Natural killer cell (primary cell): ENCODE data around the gene SOS1. TPM values are rescaled to one million over a fixed set of nuclear protein-coding genes. Genes with fewer than 3 reads are reported as not detected.

Experiments used
- ATAC-seq, 3 donors: fragments of 150-1000 bp in 2 of 3; fragments of 200-7000 bp in 1 of 3; cut with Tn5 transposase; 1 replicate in 1 of 3; 2 replicates in 2 of 3; pipeline ENCODE4 v1.10.0; 2021; ENCODE audit warnings: mild to moderate bottlenecking in 2 of 3, moderate library complexity in 2 of 3
- DNase-seq, 2 donors: peaks; one replicate each; pipeline versions ENCODE4 v3.0.0 to v3.0.0-alpha.2; 2013 to 2021; ENCODE audit warnings: mixed read lengths in 1 of 2
- H3K27ac ChIP-seq: one replicate; pipeline ENCODE4 v1.5.1; 2013; ENCODE audit warnings: mild to moderate bottlenecking, low read length
- H3K27me3 ChIP-seq: one replicate; pipeline ENCODE4 v1.6.1; 2013; ENCODE audit warnings: low read length; ENCODE audit not compliant: control insufficient read depth, insufficient read depth
- H3K36me3 ChIP-seq: one replicate; pipeline ENCODE4 v1.6.1; 2013; ENCODE audit warnings: low read length; ENCODE audit not compliant: control insufficient read depth, insufficient read depth
- H3K4me1 ChIP-seq: one replicate; pipeline ENCODE4 v1.6.1; 2013; ENCODE audit warnings: low read length; ENCODE audit not compliant: control insufficient read depth, insufficient read depth
- H3K4me3 ChIP-seq: one replicate; pipeline ENCODE4 v1.5.1; 2013; ENCODE audit warnings: low read length
- H3K9me3 ChIP-seq: one replicate; pipeline ENCODE4 v1.6.1; 2013; ENCODE audit warnings: low read length; ENCODE audit not compliant: control insufficient read depth, insufficient read depth
- H3K27ac Mint-ChIP-seq, 2 donors: one replicate each; pipeline ENCODE4 v1.8.0; 2022; ENCODE audit warnings: mild to moderate bottlenecking in 2 of 2, mixed read lengths in 2 of 2, moderate library complexity in 1 of 2
- H3K27me3 Mint-ChIP-seq, 2 donors: one replicate each; pipeline ENCODE4 v1.8.0; 2022; ENCODE audit warnings: low read depth in 2 of 2, mixed read lengths in 2 of 2
- H3K36me3 Mint-ChIP-seq: one replicate; pipeline ENCODE4 v1.8.0; 2022; ENCODE audit warnings: mixed read lengths
- H3K4me1 Mint-ChIP-seq, 2 donors: one replicate each; pipeline ENCODE4 v1.8.0; 2022; ENCODE audit warnings: mixed read lengths in 2 of 2
- H3K4me3 Mint-ChIP-seq: one replicate; pipeline ENCODE4 v1.8.0; 2022; ENCODE audit warnings: mild to moderate bottlenecking, moderate library complexity, mixed read lengths
- H3K9me3 Mint-ChIP-seq, 2 donors: one replicate each; pipeline ENCODE4 v1.8.0; 2022; ENCODE audit warnings: mixed read lengths in 2 of 2
- WGBS: methylation state at CpG from one replicate; pipeline ENCODE4 v1.1.7; 2013; ENCODE audit warnings: missing lambda C conversion rate; ENCODE audit not compliant: insufficient coverage; 5-methylcytosine and 5-hydroxymethylcytosine counted together
- intact Hi-C: fragments of 100-400 bp; cut with micrococcal nuclease; formaldehyde crosslinking; loops from one replicate; pipeline ENCODE4 v1.14.2; 2022
- total RNA-seq, 4 donors: library from RNA; stranded (reverse); fragments of 120-200 nt in 1 of 4; gene quantifications; one replicate each; pipeline versions ENCODE4 v1.2.3 to v1.2.4, GENCODE V29; 2013 to 2022
- TF ChIP-seq, protein P1 (sequence below): fragments of 200-600 bp; IDR thresholded peaks from one replicate; pipeline ENCODE4 v1.8.0; 2022; ENCODE audit warnings: antibody characterized with exemption

The SOS1 gene
- total RNA-seq, 3 donors from 2014 or later (not counting 1 experiment from before 2014, with no cell fraction given) = 32.6 to 73.9 (median 52.7) TPM

- Mint-ChIP-seq H3K4me3 (no peak overlapping the region), H3K27ac (no peak overlapping the region), H3K27me3 (no peaks in the 10 kb centered on the region), H3K36me3 (peaks cover 8% of the 10 kb centered on the region), H3K9me3 (no peaks in the 10 kb centered on the region), H3K4me1 (no peaks in the 10 kb centered on the region)
- TF ChIP-seq, protein P1, sequence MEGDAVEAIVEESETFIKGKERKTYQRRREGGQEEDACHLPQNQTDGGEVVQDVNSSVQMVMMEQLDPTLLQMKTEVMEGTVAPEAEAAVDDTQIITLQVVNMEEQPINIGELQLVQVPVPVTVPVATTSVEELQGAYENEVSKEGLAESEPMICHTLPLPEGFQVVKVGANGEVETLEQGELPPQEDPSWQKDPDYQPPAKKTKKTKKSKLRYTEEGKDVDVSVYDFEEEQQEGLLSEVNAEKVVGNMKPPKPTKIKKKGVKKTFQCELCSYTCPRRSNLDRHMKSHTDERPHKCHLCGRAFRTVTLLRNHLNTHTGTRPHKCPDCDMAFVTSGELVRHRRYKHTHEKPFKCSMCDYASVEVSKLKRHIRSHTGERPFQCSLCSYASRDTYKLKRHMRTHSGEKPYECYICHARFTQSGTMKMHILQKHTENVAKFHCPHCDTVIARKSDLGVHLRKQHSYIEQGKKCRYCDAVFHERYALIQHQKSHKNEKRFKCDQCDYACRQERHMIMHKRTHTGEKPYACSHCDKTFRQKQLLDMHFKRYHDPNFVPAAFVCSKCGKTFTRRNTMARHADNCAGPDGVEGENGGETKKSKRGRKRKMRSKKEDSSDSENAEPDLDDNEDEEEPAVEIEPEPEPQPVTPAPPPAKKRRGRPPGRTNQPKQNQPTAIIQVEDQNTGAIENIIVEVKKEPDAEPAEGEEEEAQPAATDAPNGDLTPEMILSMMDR = no peak
- DNase-seq = no peak
- intact Hi-C loops = no loop called here
- Histone ChIP-seq H3K4me1 (no peaks in the 10 kb centered on the region), H3K27me3 (no peaks in the 10 kb centered on the region), H3K36me3 (peaks cover 25% of the 10 kb centered on the region), H3K4me3 (no peak overlapping the region), H3K9me3 (no peaks in the 10 kb centered on the region), H3K27ac (no peak overlapping the region)
- 63% methylated on average over 1 of the region's 4 CpGs for WGBS
- no peak for ATAC-seq
These were observed 96.0 kb downstream of the SOS1 start for GRCh38 chr2:39024833-39025232.

- no peak for ATAC-seq
- H3K27ac Mint-ChIP-seq = peak overlapping the region in 1 of 2 donors; percentile 63
- H3K27me3 Mint-ChIP-seq = no peaks in the 10 kb centered on the region
- H3K36me3 Mint-ChIP-seq = peaks cover 8% of the 10 kb centered on the region
- H3K4me3 Mint-ChIP-seq = no peak overlapping the region
- no peaks in the 10 kb centered on the region for H3K4me1 Mint-ChIP-seq
- no peaks in the 10 kb centered on the region for H3K9me3 Mint-ChIP-seq
- WGBS = 90% methylated on average over 2 of the region's 3 CpGs
- Histone ChIP-seq H3K9me3 (no peaks in the 10 kb centered on the region), H3K4me3 (no peak overlapping the region), H3K4me1 (no peaks in the 10 kb centered on the region), H3K27me3 (no peaks in the 10 kb centered on the region), H3K27ac (no peak overlapping the region), H3K36me3 (peaks cover 28% of the 10 kb centered on the region)
- TF ChIP-seq, protein P1 = no peak
- intact Hi-C loops = no loop called here
- DNase-seq = no peak
These were observed 97.2 kb downstream of the SOS1 start for GRCh38 chr2:39023649-39024048.

DNA sequence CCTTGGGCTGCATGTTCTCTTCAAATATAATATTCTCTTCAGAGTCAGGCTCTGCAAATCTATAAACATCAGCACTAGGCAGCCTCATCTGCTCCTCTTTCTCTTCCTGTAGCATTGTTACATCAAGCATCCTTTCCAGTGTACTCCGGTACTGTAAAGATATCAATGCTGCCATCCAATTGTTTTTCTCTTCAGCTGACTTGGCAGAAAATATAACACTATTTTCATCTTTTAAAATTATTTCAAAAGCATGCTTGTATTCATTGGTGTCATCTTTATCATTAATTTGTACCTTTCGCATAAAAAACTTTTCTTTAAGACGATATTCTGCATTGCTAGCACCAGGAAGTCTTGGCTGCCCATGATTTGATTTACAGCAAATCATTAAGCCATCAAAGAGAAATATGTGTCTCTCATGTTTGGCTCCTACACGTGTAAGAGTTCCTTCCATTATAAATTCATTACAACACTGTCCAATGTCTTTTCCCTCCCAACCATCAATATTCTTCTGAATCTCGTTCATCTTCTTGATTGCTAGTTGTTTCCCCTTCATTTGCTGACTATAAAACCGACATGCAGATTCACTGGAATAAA lies 98.1 kb downstream of the SOS1 start:
- no peaks in the 10 kb centered on the region for H3K9me3 Mint-ChIP-seq
- TF ChIP-seq, protein P1 = no peak
- peaks cover 8% of the 10 kb centered on the region for H3K36me3 Mint-ChIP-seq
- H3K27me3 ChIP-seq = no peaks in the 10 kb centered on the region
- DNase-seq = no peak
- H3K9me3 ChIP-seq = no peaks in the 10 kb centered on the region
- no peak overlapping the region for H3K27ac ChIP-seq
- no peaks in the 10 kb centered on the region for H3K27me3 Mint-ChIP-seq
- H3K4me3 Mint-ChIP-seq = no peak overlapping the region
- WGBS = 91% methylated on average over 5 of the region's 6 CpGs
- ATAC-seq = no peak
- H3K4me1 ChIP-seq = no peaks in the 10 kb centered on the region
- no peaks in the 10 kb centered on the region for H3K4me1 Mint-ChIP-seq
- H3K27ac Mint-ChIP-seq = peak overlapping the region; percentile 59 to 61
- intact Hi-C loops = no loop called here
- H3K4me3 ChIP-seq = no peak overlapping the region
- peaks cover 24% of the 10 kb centered on the region for H3K36me3 ChIP-seq

DNA sequence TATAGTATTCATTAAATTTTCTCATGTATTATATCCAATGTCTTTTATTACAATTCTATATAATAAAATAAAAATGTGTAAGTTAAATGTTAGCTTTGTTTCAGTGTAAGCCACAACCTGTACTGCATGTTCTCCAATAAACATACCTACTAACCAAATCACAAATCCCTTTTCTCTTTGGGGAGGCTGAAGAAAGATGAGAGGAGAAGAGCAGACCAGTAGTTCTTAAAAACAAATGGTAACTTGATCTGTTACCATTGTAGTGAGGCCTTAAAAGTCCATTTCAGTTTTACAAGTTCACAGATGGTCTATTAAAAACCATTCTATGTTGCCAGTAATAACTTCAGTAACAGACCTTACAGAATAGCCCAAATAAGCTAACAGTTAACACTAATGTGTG lies 100.5 kb downstream of the SOS1 start:
- H3K27ac Mint-ChIP-seq = no peak overlapping the region
- H3K9me3 Mint-ChIP-seq = no peaks in the 10 kb centered on the region
- no peaks in the 10 kb centered on the region for H3K9me3 ChIP-seq
- no peak overlapping the region for H3K4me3 Mint-ChIP-seq
- peaks cover 21% of the 10 kb centered on the region for H3K36me3 ChIP-seq
- no peaks in the 10 kb centered on the region for H3K4me1 Mint-ChIP-seq
- ATAC-seq (no peak), DNase-seq (no peak)
- no peaks in the 10 kb centered on the region for H3K27me3 Mint-ChIP-seq
- H3K4me1 ChIP-seq = no peaks in the 10 kb centered on the region
- no peak overlapping the region for H3K27ac ChIP-seq
- H3K36me3 Mint-ChIP-seq = peaks cover 8% of the 10 kb centered on the region
- TF ChIP-seq, protein P1 = no peak
- H3K4me3 ChIP-seq = no peak overlapping the region
- H3K27me3 ChIP-seq = no peaks in the 10 kb centered on the region
- intact Hi-C loops = no loop called here
